H1 (cell line): ENCODE measurements around the gene ADAMTS17. TPM values are rescaled to one million over a fixed set of nuclear protein-coding genes. Genes with fewer than 3 reads are reported as not detected.

Source experiments
- CTCF ChIA-PET: fragments of 300-600 bp; sonication (Branson Sonifier 250); formaldehyde crosslinking; loops from one replicate; lab custom pipeline; 2021; ENCODE audit not compliant: partially characterized antibody; lab: Charles Lee
- POLR2A ChIA-PET: fragments of 300-600 bp; sonication (Branson Sonifier 250); formaldehyde crosslinking; loops from one replicate; lab custom pipeline; 2021; ENCODE audit warnings: inconsistent platforms; ENCODE audit not compliant: partially characterized antibody; lab: Charles Lee
- DNase-seq, 2 experiments: peaks; one replicate each; pipeline versions ENCODE4 v3.0.0 to v3.0.0-alpha.2; 2010 to 2022; ENCODE audit warnings: low spot score in 2 of 2, low read depth in 1 of 2, mixed read lengths in 1 of 2
- FAIRE-seq: peaks from 2 replicates; lab custom pipeline; 2011; peaks lifted over from hg19 to GRCh38; lab: Jason Lieb, UNC
- H2AFZ ChIP-seq: 2 replicates; pipeline ENCODE4 v1.8.1; 2012; ENCODE audit warnings: low read length, inconsistent platforms
- H2AK5ac ChIP-seq: 2 replicates; pipeline ENCODE4 v1.6.1; 2013; ENCODE audit warnings: low read depth, low read length
- H2BK120ac ChIP-seq: replicated peaks from 2 replicates; pipeline ENCODE3; 2013; ENCODE audit warnings: low read depth, low read length, inconsistent platforms
- H2BK12ac ChIP-seq: 2 replicates; pipeline ENCODE4 v1.6.1; 2013; ENCODE audit warnings: low read depth, low read length
- H2BK15ac ChIP-seq: 2 replicates; pipeline ENCODE4 v1.6.1; 2013; ENCODE audit warnings: low read length
- H2BK20ac ChIP-seq: 2 replicates; pipeline ENCODE4 v1.6.1; 2013; ENCODE audit warnings: low read length
- H2BK5ac ChIP-seq: 2 replicates; pipeline ENCODE4 v1.6.1; 2013; ENCODE audit warnings: low read depth, low read length
- H3K14ac ChIP-seq: 2 replicates; pipeline ENCODE4 v1.6.1; 2013; ENCODE audit warnings: inconsistent platforms; ENCODE audit not compliant: insufficient read length
- H3K18ac ChIP-seq: 2 replicates; pipeline ENCODE4 v1.6.1; 2013; ENCODE audit warnings: low read length; ENCODE audit errors: extremely low read depth
- H3K23ac ChIP-seq: 2 replicates; pipeline ENCODE4 v1.6.1; 2013; ENCODE audit warnings: inconsistent platforms; ENCODE audit not compliant: insufficient read length
- H3K23me2 ChIP-seq: 2 replicates; pipeline ENCODE4 v1.6.1; 2013; ENCODE audit warnings: low read depth, low read length
- H3K27ac ChIP-seq: 2 replicates; pipeline ENCODE4 v1.6.1; 2011; ENCODE audit warnings: low read depth, low read length, inconsistent platforms
- H3K27me3 ChIP-seq, 4 experiments: replicated peaks in 1 of 4; 1 replicate in 1 of 4; 2 replicates in 3 of 4; pipeline versions ENCODE4 v1.6.1 to v1.8.1; 2011 to 2013; ENCODE audit warnings: low read length in 3 of 4, mild to moderate bottlenecking in 3 of 4, inconsistent platforms in 2 of 4, mixed read lengths in 2 of 4, moderate library complexity in 1 of 4; ENCODE audit not compliant: control insufficient read depth in 3 of 4, insufficient read depth in 3 of 4; ENCODE audit errors: extremely low read depth in 1 of 4
- H3K36me3 ChIP-seq, 4 experiments: 2 replicates each; pipeline versions ENCODE4 v1.6.1 to v1.8.1; 2011 to 2013; ENCODE audit warnings: mild to moderate bottlenecking in 4 of 4, low read length in 3 of 4, moderate library complexity in 2 of 4, control low read depth in 1 of 4, inconsistent platforms in 1 of 4; ENCODE audit not compliant: insufficient read depth in 4 of 4, control insufficient read depth in 2 of 4
- H3K4ac ChIP-seq: replicated peaks from 2 replicates; pipeline ENCODE3; 2013; ENCODE audit warnings: low read length, low read depth, mixed read lengths, inconsistent platforms; ENCODE audit not compliant: insufficient read length
- H3K4me1 ChIP-seq, 4 experiments: replicated peaks in 1 of 4; 1 replicate in 1 of 4; 2 replicates in 3 of 4; pipeline versions ENCODE4 v1.6.1 to v1.8.1; 2011 to 2013; ENCODE audit warnings: low read length in 3 of 4, inconsistent platforms in 2 of 4, mixed read lengths in 1 of 4; ENCODE audit not compliant: insufficient read depth in 4 of 4, control insufficient read depth in 3 of 4
- H3K4me2 ChIP-seq, 2 experiments: 2 replicates each; pipeline versions ENCODE4 v1.6.1 to v1.8.1; 2011 to 2013; ENCODE audit warnings: low read depth in 2 of 2, low read length in 2 of 2, control low read depth in 1 of 2, inconsistent platforms in 1 of 2, mild to moderate bottlenecking in 1 of 2; ENCODE audit not compliant: insufficient read depth in 1 of 2
- H3K4me3 ChIP-seq, 4 experiments: fragments of 200-600, 300-600 bp in 1 of 4; sonication (generic), shearing (Covaris generic), sonication (Bioruptor Twin) in 1 of 4; 2 replicates each; pipeline versions ENCODE4 v1.5.1 to v1.8.1; 2011 to 2016; ENCODE audit warnings: low read length in 4 of 4, low read depth in 3 of 4, control low read depth in 2 of 4, inconsistent platforms in 2 of 4, mild to moderate bottlenecking in 2 of 4, mixed read lengths in 1 of 4, moderate library complexity in 1 of 4; ENCODE audit not compliant: insufficient read depth in 2 of 4; ENCODE audit errors: extremely low read depth in 1 of 4
- H3K56ac ChIP-seq: replicated peaks from 2 replicates; pipeline ENCODE3; 2013; ENCODE audit warnings: low read depth, mild to moderate bottlenecking, mixed read lengths, low read length, inconsistent platforms; ENCODE audit not compliant: insufficient read length
- H3K79me1 ChIP-seq: 2 replicates; pipeline ENCODE4 v1.6.1; 2013; ENCODE audit warnings: low read depth, low read length, control low read depth
- H3K79me2 ChIP-seq, 2 experiments: 2 replicates each; pipeline versions ENCODE4 v1.6.1 to v1.8.1; 2012 to 2013; ENCODE audit warnings: low read length in 2 of 2, mild to moderate bottlenecking in 2 of 2, inconsistent platforms in 1 of 2; ENCODE audit not compliant: insufficient read depth in 2 of 2, control insufficient read depth in 1 of 2
- H3K9ac ChIP-seq, 4 experiments: replicated peaks in 1 of 4; 1 replicate in 1 of 4; 2 replicates in 3 of 4; pipeline versions ENCODE4 v1.6.1 to v1.8.1; 2011 to 2013; ENCODE audit warnings: low read depth in 3 of 4, low read length in 3 of 4, control low read depth in 2 of 4, mild to moderate bottlenecking in 2 of 4, moderate library complexity in 2 of 4, inconsistent platforms in 1 of 4; ENCODE audit errors: extremely low read depth in 1 of 4
- H3K9me3 ChIP-seq, 2 experiments: 2 replicates each; pipeline versions ENCODE4 v1.6.1 to v1.8.1; 2012 to 2013; ENCODE audit warnings: mild to moderate bottlenecking in 2 of 2, moderate library complexity in 2 of 2, control low read depth in 1 of 2, inconsistent platforms in 1 of 2, low read depth in 1 of 2, low read length in 1 of 2, mixed read lengths in 1 of 2; ENCODE audit not compliant: insufficient read depth in 2 of 2
- H4K20me1 ChIP-seq, 2 experiments: replicated peaks in 1 of 2; 2 replicates each; pipeline versions ENCODE3 to v1.8.1; 2011 to 2013; ENCODE audit warnings: inconsistent platforms in 2 of 2, low read length in 2 of 2, mild to moderate bottlenecking in 1 of 2; ENCODE audit not compliant: insufficient read depth in 2 of 2, control insufficient read depth in 1 of 2
- H4K5ac ChIP-seq: 2 replicates; pipeline ENCODE4 v1.6.1; 2013; ENCODE audit warnings: low read length, low read depth, mixed read lengths, inconsistent platforms; ENCODE audit not compliant: insufficient read length
- H4K8ac ChIP-seq: 2 replicates; pipeline ENCODE4 v1.8.0; 2013; ENCODE audit warnings: mild to moderate bottlenecking, moderate library complexity, low read length, inconsistent platforms; ENCODE audit not compliant: insufficient read depth; ENCODE audit errors: extremely low read depth
- H4K91ac ChIP-seq: replicated peaks from 2 replicates; pipeline ENCODE3; 2013; ENCODE audit warnings: low read length, mixed read lengths, inconsistent platforms; ENCODE audit not compliant: insufficient read length
- CBX8 ChIP-seq: fragments of 300-800, 300-1000 bp; sonication (generic); IDR thresholded peaks from 2 replicates; pipeline ENCODE4 v1.7.1; 2016; ENCODE audit warnings: low read depth, low read length, borderline replicate concordance
- WGBS, 2 experiments: shearing (Covaris generic) in 1 of 2; methylation state at CpG; one replicate each; pipeline versions ENCODE4 v1.1.6 to v1.1.7; 2013 to 2015; ENCODE audit warnings: low lambda C conversion rate in 2 of 2, mixed read lengths in 2 of 2, inconsistent platforms in 1 of 2, low coverage in 1 of 2, missing lambda C conversion rate in 1 of 2; ENCODE audit not compliant: insufficient replicate concordance in 2 of 2, insufficient coverage in 1 of 2, insufficient read length in 1 of 2; ENCODE audit errors: extremely low coverage in 1 of 2, missing lambda C conversion rate in 1 of 2; 5-methylcytosine and 5-hydroxymethylcytosine counted together
- polyA plus RNA-seq, 7 experiments: library from polyadenylated mRNA; depleted of rRNA in 3 of 7; stranded (reverse) in 5 of 7; unstranded in 2 of 7; fragments of >200 nt in 5 of 7; fragments of 200-250 nt in 2 of 7; gene quantifications; 1 replicate in 5 of 7; 2 replicates in 1 of 7; 4 replicates in 1 of 7; pipeline versions ENCODE4 v1.2.1 to v1.2.3, GENCODE V29; 2011 to 2013; ENCODE audit warnings: missing spikeins in 2 of 7, mixed read lengths in 2 of 7
- total RNA-seq: library from RNA; stranded (reverse); fragmentation: NEBNext Ultra II Directional; extraction: Animal tissue kit (Norgen Biotek cat#: 25700); gene quantifications from 2 replicates; pipeline ENCODE4 v1.2.1, GENCODE V29; 2021

The ADAMTS17 gene
- total and polyA plus RNA-seq, 2 of the 8 experiments (the other 6 are each of a cell fraction or from before 2014, with no cell fraction given) = 0.51 to 1.7 TPM

GRCh38 chr15:100308213-100308600, 33.6 kb downstream of the ADAMTS17 start:
- Histone ChIP-seq H3K14ac (no peak overlapping the region), H4K91ac (no peak overlapping the region), H2BK120ac (no peak overlapping the region), H4K5ac (no peak overlapping the region), H3K4ac (no peak overlapping the region), H2AFZ (no peak overlapping the region), H2BK15ac (no peak overlapping the region), H3K79me1 (no peaks in the 10 kb centered on the region), H3K56ac (no peak overlapping the region), H2BK12ac (no peak overlapping the region), H3K9me3 (no peaks in the 10 kb centered on the region; a peak in 1 of 4 replicates), H3K79me2 (no peaks in the 10 kb centered on the region), H3K4me1 (no peaks in the 10 kb centered on the region), H4K20me1 (no peaks in the 10 kb centered on the region), H3K27ac (no peak overlapping the region), H2BK20ac (no peak overlapping the region), H3K18ac (no peak overlapping the region), H3K23me2 (no peaks in the 10 kb centered on the region), H3K9ac (no peak overlapping the region), H2AK5ac (no peak overlapping the region), H2BK5ac (no peak overlapping the region), H3K27me3 (no peaks in the 10 kb centered on the region), H3K36me3 (no peaks in the 10 kb centered on the region), H3K4me2 (no peak overlapping the region), H3K4me3 (no peak overlapping the region), H4K8ac (no peak overlapping the region), H3K23ac (no peak overlapping the region)
- POLR2A ChIA-PET = no interaction called here
- CTCF ChIA-PET = interaction anchor here (1.3 to 2.6 kb wide), 2 partner anchors 30 to 42 kb away, joined by 4 to 8 read pairs; no protein-coding TSS in a partner anchor
- FAIRE-seq (no peak), DNase-seq (no peak)
- TF ChIP-seq CBX8 = no peak
- 90% methylated on average over 7 of the region's 7 CpGs; no CpG with 5 or more reads in 1 of the 2 experiments for WGBS, 2 experiments
